ENCODE measurements around the gene KRTAP10-1. TPM values are rescaled to one million over a fixed set of nuclear protein-coding genes. Genes with fewer than 3 reads are reported as not detected.

KRTAP10-1 gene
- total RNA-seq, 1 donor from 2014 or later = not detected

DNA sequence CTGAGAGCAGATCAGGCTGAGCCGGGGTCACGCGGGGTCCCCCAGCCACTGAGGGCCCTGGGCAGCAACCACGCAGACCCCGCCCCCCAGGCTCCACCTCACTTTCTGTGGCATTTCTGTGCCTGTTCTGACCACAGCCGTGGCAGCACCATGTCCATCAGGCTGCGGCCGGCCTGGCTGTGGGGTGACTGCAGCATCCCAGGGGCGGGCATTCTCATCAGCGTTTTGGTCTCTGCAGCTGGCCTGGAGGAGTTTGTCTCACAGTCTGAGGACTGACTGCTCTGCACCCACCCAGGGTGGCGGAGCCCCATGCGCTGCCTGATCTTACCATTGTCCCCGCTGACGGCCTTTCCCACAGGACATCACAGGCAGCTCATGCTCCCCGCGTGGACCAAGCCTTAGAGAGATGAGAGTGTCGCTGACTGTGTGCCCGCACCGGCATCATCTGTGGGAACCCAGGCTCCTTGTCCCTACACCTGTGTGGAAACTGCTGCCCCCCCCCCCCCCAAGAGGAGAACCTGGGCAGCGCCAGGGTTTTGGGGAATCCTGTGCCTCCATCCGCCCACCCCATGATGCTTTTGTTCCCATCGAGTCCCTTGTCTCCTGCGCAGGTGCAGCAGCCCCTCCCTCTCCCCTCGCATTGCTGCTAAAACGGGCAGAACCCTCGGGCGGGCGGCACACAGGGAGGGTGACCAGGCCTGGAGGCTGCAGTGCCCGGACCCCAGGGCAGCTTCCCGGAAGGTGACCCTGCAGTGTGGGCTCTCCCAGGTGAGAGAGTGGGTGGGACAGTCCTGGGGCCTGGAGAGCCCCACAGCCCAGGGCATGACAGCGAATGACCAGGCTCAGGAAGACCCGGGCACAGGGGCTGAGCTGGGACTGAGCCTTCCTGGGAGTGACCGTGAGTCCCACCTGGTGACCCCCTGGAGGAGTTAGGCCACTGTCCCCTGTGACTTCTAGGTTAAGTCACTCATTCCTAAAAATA lies 1.8 kb downstream of the KRTAP10-1 start:
- Histone ChIP-seq H3K27ac (no peak overlapping the region), H3K36me3 (no peaks in the 10 kb centered on the region), H3K9me3 (peaks cover 4% of the 10 kb centered on the region), H3K4me1 (no peaks in the 10 kb centered on the region), H3K27me3 (ENCODE audit: low read depth) (peaks cover 8% of the 10 kb centered on the region), H3K4me3 (no peak overlapping the region)
- TF ChIP-seq, protein P1, sequence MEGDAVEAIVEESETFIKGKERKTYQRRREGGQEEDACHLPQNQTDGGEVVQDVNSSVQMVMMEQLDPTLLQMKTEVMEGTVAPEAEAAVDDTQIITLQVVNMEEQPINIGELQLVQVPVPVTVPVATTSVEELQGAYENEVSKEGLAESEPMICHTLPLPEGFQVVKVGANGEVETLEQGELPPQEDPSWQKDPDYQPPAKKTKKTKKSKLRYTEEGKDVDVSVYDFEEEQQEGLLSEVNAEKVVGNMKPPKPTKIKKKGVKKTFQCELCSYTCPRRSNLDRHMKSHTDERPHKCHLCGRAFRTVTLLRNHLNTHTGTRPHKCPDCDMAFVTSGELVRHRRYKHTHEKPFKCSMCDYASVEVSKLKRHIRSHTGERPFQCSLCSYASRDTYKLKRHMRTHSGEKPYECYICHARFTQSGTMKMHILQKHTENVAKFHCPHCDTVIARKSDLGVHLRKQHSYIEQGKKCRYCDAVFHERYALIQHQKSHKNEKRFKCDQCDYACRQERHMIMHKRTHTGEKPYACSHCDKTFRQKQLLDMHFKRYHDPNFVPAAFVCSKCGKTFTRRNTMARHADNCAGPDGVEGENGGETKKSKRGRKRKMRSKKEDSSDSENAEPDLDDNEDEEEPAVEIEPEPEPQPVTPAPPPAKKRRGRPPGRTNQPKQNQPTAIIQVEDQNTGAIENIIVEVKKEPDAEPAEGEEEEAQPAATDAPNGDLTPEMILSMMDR (IDR thresholded peaks at IDR 0.05) = no peak
- intact Hi-C loops (cut with DNase I) = no loop called here
- ATAC-seq (peak in 1 of 2 donors; percentile 23), DNase-seq (peak; percentile 40)

DNA sequence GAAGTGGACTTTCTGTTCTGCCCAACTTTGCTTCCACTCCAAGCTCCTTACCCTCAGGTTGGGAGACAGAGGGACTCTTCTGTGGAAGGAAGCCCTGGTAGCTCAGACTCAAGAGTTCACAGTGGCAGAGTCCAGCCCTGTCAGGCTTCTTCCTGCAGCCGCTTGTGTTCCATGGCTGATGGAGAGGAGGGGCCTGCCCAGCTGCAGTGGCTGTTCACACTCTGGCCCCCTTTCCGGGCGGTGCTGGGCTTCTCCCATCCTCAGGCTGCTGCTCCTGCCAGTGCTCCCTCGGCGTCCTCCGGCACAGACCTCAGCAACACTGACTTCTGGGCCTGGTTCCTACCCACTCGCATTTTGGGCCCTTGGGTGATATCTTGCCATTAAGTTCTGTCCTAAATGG lies 4.0 kb downstream of the KRTAP10-1 start:
- H3K27ac ChIP-seq = no peak overlapping the region
- intact Hi-C loops (cut with DNase I) = no loop called here
- H3K4me3 ChIP-seq = no peak overlapping the region
- TF ChIP-seq, protein P1 (IDR thresholded peaks at IDR 0.05) = no peak
- H3K9me3 ChIP-seq = no peaks in the 10 kb centered on the region
- H3K4me1 ChIP-seq = no peaks in the 10 kb centered on the region
- no peak for ATAC-seq
- no peak for DNase-seq
- peaks cover 8% of the 10 kb centered on the region for H3K27me3 ChIP-seq (ENCODE audit: low read depth)
- H3K36me3 ChIP-seq = no peaks in the 10 kb centered on the region

DNA sequence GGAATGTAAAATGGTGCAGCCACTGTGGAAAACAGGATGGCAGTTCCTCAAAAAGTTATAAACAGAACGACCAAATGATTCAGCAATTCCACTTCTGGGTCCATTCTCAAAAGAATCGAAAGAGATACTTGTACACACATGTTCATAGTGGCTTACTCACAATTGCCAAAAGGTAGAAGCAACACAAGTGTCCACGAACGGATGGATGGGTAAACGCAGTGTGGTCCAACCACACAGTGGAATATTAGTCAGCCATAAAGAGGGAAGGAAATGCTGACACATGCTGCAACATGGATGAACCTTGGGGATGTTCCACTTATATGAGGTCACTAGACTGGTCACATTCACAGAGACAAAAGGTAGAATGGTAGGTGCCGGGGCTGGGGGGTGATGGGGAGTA lies 5.3 kb downstream of the KRTAP10-1 start:
- H3K4me3 ChIP-seq = no peak overlapping the region
- no peaks in the 10 kb centered on the region for H3K36me3 ChIP-seq
- intact Hi-C loops (cut with DNase I) = no loop called here
- ATAC-seq = no peak
- H3K27me3 ChIP-seq (ENCODE audit: low read depth) = peaks cover 5% of the 10 kb centered on the region
- no peak overlapping the region for H3K27ac ChIP-seq
- TF ChIP-seq, protein P1 (IDR thresholded peaks at IDR 0.05) = no peak
- DNase-seq = no peak
- H3K9me3 ChIP-seq = no peaks in the 10 kb centered on the region
- H3K4me1 ChIP-seq = no peaks in the 10 kb centered on the region

DNA sequence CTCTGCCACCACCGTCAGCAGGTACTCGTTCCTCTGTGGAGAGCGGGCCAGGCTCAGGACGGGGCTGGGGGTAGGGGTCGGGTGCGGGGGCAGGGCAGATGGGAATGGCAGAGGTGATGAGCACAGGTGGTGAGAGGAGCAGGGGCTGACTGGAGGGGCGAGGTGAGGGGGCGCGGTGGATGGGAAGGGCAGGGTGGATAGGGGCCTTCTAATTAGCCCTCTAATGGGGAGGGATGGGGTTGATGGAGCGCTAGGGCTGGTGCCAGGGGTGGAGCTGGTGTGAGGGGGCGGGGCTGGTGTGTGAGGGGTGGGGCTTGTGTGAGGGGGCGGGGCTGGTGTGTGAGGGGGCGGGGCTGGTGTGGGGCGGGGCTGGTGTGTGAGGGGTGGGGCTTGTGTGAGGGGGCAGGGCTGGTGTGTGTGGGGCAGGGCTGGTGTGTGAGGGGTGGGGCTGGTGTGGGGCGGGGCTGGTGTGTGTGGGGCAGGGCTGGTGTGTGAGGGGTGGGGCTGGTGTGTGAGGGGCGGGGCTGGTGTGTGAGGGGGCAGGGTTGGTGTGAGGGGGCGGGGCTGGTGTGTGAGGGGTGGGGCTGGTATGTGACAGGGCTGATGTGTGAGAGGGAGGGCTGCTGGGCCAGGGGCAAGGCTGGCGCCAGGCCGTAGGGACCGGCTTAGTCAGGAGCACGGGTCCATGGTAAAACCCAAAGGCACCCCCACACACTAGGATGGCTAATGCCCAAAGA lies 5.9 kb downstream of the KRTAP10-1 start:
- TF ChIP-seq, protein P1 (IDR thresholded peaks at IDR 0.05) = no peak
- H3K4me1 ChIP-seq = no peaks in the 10 kb centered on the region
- no peak for ATAC-seq
- H3K27me3 ChIP-seq (ENCODE audit: low read depth) = peaks cover 5% of the 10 kb centered on the region
- H3K36me3 ChIP-seq = no peaks in the 10 kb centered on the region
- no peaks in the 10 kb centered on the region for H3K9me3 ChIP-seq
- DNase-seq = no peak
- H3K4me3 ChIP-seq = no peak overlapping the region
- no peak overlapping the region for H3K27ac ChIP-seq
- intact Hi-C loops (cut with DNase I) = no loop called here

DNA sequence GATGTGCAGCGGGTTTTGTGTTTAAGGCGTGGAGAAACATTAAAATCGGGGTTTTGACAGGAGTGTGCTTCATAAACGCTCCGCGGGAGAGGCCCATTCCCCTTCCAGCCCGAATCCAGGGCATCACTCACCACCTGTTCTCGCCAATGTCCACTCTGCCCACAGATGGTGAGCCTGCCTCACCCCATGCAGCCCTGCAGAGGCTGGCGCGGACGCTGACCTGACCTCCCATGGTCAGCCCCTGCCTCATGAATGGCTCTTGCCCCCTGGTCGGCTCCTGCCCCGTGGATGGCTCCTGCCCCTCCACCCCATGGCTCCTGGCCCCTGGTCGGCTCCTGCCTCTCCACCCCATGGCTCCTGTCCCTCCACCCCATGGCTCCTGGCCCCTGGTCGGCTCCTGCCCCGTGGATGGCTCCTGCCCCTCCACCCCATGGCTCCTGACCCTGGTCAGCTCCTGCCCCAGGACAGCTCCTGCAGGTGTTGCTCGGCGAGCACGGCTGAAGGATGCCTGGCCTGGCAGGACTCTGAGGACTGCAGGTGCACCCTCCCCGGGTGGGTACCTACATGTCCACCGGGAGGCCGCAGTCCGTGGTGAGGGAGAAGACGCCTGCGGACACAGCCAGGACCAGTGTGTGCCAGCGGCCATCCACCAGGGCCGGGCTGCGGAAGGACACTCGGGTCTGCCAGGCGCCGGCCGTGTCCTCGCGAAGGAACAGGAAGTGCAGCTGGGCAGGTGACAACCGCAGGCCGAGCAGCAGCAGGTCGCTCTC lies 6.7 kb downstream of the KRTAP10-1 start:
- no peak overlapping the region for H3K27ac ChIP-seq
- H3K4me1 ChIP-seq = no peaks in the 10 kb centered on the region
- H3K9me3 ChIP-seq = no peaks in the 10 kb centered on the region
- H3K4me3 ChIP-seq = no peak overlapping the region
- peaks cover under 1% of the 10 kb centered on the region for H3K27me3 ChIP-seq (ENCODE audit: low read depth)
- ATAC-seq (no peak), DNase-seq (peak; percentile 45)
- intact Hi-C loops (cut with DNase I) = no loop called here
- TF ChIP-seq, protein P1 (IDR thresholded peaks at IDR 0.05) = no peak
- no peaks in the 10 kb centered on the region for H3K36me3 ChIP-seq

Measured in lower lobe of right lung (tissue), 2 donors.